GM11168 (cell line): ENCODE measurements around the gene LGALS3BP.

ENCODE experiments used
- in situ Hi-C: fragments of 300-500 bp; cut with MboI; formaldehyde crosslinking; loops from one replicate; pipeline ENCODE4 v1.12.0; 2022; ENCODE audit warnings: low sequenced_read_pairs; ENCODE audit not compliant: unreplicated experiment

The LGALS3BP gene

GRCh38 chr17:79014158-79014758 lies 34.5 kb upstream of the LGALS3BP start:
- in situ Hi-C loops = no loop called here

- in situ Hi-C loops = no loop called here
Observed at GRCh38 chr17:79012563-79013134, 32.9 kb upstream of the LGALS3BP start.

- in situ Hi-C loops = no loop called here
Observed at GRCh38 chr17:79011451-79012147, 31.9 kb upstream of the LGALS3BP start.

GRCh38 chr17:79010304-79010646 lies 30.6 kb upstream of the LGALS3BP start:
- in situ Hi-C loops = no loop called here

- in situ Hi-C loops = no loop called here
Observed at GRCh38 chr17:79009397-79010303, 29.9 kb upstream of the LGALS3BP start, which contains the start of gene CANT1. CANT1 (minus strand) TSS chr17:79009764; CDS start chr17:78997622, 12,142 bp downstream.

- in situ Hi-C loops = no loop called here
Observed at GRCh38 chr17:79008666-79009387, 29.1 kb upstream of the LGALS3BP start.

- in situ Hi-C loops = no loop called here
Observed at GRCh38 chr17:79007504-79008381, 28.0 kb upstream of the LGALS3BP start.

- in situ Hi-C loops = no loop called here
Observed at GRCh38 chr17:79006794-79007503, 27.2 kb upstream of the LGALS3BP start.

GRCh38 chr17:79006046-79006445 lies 26.3 kb upstream of the LGALS3BP start:
- in situ Hi-C loops = no loop called here

- in situ Hi-C loops = no loop called here
Observed at GRCh38 chr17:79005063-79005861, 25.5 kb upstream of the LGALS3BP start.

- in situ Hi-C loops = no loop called here
Observed at GRCh38 chr17:79003661-79004411, 24.1 kb upstream of the LGALS3BP start.

- in situ Hi-C loops = no loop called here
Observed at GRCh38 chr17:79002796-79003593, 23.3 kb upstream of the LGALS3BP start.

GRCh38 chr17:79002291-79002690 lies 22.6 kb upstream of the LGALS3BP start:
- in situ Hi-C loops = no loop called here

GRCh38 chr17:79001190-79002020 lies 21.7 kb upstream of the LGALS3BP start:
- in situ Hi-C loops = no loop called here

GRCh38 chr17:79000396-79001189 lies 20.9 kb upstream of the LGALS3BP start:
- in situ Hi-C loops = no loop called here
